GM21825 (cell line): ENCODE measurements around the gene TMEM198.

Source experiments
- ATAC-seq: cut with Tn5 transposase; IDR thresholded peaks from one replicate; pipeline ENCODE4 v1.9.1; 2021; ENCODE audit warnings: mild to moderate bottlenecking, moderate library complexity; ENCODE audit not compliant: unreplicated experiment

Gene TMEM198

DNA sequence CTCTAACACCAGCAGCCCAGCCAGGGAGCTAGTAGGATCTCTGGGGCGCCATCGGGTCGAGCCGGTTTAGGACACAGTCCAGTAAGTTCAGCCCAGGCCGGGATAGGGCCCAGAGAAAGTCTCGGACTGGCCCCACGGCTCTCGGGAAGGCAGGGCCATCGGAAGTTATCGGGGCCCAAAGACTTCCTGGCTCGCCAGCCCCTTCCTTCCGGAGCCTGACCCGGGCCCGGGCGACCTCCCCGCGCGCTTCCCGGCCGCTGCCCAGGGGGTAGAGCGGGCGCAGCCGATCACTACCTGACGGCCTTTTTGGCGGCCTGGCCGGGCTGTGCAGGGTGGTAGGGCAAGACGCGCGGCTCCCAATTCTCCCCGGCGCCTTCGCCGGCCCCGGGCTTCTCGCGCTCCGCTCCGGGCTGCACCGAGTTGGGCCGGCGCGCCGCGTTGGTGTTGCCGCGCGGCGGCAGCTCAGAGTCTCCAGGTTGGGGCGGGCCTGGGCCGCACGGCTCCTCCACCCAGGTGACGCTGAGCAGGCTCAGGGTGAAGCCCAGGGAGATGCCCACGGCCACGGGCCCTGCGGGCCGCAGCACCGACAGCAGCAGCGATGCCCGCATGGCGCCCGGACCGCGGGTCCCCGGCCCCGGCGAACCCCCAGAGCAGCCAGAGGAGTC, 765 bp upstream of the TMEM198 start:
- ATAC-seq, result peak; percentile 29

DNA sequence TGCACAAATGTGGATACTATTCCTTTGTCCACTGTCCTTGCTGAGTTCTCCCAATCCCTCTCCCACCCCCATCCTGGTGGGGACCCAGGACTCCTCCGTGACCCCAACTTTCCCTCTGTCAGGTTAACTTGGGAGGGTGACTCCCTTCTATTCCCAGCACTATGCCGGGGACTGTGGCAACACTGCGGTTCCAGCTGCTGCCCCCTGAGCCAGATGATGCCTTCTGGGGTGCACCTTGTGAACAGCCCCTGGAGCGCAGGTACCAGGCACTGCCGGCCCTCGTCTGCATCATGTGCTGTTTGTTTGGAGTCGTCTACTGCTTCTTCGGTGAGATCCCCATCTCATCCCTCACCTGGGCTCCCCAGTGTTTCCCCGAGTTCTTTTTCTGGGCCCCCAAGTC, 739 bp downstream of the TMEM198 start:
- no peak for ATAC-seq

DNA sequence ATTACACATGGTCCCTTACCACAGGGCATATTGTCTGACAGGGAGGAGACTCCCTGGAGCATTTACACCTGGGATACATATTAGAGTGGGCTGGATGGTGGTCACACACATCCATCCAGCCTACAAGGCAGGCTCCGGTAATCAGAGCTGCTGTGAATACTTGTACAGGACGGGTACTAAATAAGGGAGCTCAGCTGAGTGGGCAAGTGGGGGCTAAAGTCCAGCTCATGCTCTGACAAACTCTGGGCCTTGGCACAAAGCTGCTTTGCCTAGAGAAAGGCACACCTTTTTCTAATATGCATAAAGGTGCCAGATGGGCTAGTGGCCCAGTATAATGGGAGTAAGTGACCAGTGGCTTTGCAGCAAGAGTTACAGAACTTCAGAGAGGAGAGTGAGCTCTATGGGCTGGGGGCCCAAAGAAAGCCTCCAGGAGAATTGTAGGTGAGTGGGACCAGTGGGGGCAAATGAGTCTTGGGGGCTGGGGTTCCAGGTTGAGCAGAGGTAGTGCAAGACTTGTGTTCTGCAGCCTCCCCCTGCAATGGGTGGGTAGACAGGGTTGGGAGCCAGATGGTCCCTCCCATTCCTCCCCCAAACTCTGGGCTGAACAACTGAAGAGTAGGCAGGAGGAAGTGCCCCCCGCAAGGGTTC, 1.6 kb downstream of the TMEM198 start:
- no peak for ATAC-seq

DNA sequence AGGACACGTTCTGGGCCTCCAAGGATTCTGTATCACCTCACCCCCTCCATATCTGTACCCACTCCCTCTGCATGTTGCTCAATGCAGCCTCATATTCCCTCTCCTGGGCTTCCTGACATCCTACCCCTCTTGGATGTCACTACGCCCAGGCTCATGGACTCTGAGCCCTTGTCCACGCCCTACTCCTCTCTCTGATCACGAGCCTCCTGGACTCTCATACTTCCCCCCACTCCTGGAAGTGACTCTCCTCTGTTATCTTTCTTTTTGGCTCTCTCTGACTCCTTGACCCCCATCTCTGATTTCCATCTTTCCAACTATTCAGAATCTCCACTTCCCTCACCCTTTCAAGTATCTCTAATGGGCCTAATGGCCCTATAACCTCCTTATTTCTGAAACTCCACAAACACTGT, 2.1 kb downstream of the TMEM198 start:
- ATAC-seq, result no peak

DNA sequence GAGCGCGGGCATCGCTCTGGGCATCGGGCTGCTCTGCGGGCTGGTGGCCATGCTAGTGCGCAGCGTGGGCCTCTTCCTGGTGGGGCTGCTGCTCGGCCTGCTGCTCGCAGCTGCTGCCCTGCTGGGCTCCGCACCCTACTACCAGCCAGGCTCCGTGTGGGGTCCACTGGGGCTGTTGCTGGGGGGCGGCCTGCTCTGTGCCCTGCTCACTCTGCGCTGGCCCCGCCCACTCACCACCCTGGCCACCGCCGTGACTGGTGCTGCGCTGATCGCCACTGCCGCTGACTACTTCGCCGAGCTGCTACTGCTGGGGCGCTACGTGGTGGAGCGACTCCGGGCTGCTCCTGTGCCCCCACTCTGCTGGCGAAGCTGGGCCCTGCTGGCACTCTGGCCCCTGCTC, 3.8 kb downstream of the TMEM198 start:
- no peak for ATAC-seq

DNA sequence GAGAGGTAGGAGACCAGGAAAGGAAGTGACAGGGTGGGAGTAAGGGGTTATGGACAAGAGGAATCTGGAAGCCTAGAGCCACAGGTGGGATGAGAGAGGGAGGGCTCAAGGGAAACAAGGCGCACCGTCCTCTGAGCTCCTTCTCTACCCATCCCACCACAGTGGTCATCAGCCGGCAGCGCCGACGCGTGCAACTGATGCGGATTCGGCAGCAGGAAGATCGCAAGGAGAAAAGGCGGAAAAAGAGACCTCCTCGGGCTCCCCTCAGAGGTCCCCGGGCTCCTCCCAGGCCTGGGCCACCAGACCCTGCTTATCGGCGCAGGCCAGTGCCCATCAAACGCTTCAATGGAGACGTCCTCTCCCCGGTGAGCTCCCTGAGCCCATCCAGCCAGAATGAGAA, 5.2 kb downstream of the TMEM198 start:
- no peak for ATAC-seq

DNA sequence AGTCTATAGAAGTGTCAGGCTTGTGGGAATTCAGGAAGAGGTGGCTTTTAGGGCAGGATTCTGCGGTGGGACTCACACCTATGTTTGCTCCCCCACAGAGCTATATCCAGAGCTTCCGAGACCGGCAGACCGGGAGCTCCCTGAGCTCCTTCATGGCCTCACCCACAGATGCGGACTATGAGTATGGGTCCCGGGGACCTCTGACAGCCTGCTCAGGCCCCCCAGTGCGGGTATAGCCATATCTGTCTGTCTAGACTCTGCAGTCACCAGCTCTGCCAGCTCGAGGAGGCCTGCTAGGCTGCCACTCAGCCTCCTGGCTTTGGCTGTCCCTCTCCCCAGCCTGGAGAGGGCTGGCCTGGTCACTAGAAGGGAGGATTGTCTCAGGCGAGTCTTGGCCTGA, 5.8 kb downstream of the TMEM198 start:
- ATAC-seq, result no peak

DNA sequence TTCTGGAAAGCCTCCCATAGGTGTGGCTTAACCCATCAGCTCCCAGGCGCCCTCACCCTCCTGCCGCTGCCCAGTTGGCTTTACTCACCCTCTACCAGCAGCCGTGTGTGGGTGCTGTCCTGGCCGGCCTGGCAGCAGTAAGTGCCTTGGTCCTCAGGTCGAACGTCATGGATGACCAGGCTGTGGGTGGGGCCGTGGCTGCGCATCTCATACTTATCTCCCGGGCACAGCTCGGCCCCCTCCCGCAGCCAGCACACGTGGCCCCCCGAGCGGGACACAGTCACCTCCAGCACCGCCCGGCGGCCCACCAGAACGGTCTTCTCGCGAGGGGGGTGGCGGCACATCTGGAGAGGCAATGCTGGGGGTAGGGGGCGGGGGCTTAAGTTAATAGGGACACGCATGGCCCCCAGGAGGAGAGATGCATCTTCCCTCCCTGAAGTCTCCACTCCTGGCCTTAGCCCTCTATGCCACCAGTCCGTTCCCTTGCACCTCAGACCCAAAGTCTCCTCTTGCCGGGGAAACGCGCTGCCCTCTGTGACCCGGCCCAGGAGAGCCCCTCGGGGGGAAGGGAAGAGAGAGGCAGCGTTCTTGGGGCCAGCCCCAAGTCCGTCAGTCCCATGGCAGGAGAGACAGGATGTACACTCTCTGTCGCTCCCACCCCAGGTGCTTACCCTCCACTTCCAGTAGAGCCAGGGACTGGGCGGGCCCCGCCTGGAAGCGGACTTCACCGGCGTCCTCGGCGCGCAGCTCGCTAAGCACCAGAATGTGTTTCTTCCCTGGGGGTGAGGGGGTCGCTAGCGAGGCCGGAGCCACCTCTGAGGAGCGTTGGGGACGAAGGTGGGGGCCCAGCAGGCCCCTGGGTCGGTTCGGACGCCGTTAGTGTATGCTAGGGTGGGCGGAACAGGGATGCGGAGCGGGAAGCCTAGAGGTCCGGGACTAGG, 7.9 kb downstream of the TMEM198 start:
- peak; percentile 25 for ATAC-seq

DNA sequence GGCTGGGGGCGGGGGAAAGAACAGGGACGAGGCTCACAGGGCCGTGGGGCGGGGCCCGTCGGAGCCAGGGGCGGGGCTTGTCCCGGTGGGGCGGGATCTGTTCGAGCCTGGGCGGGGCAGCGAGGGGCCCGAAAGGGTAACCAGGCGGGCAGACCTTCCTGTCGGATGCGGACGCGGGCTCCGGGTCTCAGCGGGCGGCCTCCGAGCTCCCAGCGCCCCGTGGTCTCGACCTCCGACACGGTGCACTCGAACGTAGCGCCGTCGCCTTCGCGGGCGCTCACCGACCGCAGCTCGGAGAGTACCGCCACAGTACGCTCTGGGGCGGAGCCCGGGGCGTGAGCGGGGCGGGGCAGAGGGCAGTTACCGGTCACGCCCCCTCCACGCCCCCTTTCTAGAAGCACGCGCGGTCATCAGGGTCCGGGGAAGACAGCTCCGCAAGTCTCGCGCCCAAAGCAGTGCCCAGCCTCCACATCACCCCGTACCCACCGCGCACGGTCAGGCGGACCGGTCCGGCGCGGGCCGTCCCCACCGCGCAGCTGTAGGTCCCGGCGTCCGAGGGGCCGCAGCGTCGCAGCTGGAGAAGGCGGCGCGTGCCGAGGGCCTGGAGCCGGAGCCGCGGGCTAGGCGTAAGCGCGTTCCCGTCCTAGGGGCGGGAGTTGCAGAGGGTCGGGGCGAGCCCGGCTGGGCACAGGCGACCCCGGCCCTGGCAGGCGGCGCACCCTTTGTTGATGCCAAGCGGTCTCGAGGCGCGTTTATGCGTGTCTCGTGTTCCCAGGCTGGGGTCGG, 8.7 kb downstream of the TMEM198 start:
- peak; percentile 91 for ATAC-seq

DNA sequence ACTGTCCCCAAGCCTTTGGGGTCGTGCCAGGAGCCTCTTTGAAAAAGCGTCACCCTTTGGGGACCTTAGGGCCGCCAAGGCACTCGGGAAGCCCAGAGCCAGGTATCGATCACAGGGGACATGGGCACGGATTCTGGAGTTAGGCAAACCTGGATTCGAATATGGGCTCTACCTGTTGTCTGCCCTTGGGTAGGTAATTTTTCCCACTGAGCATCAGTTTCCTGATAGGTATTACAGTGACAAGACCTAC, 9.3 kb downstream of the TMEM198 start:
- ATAC-seq, result no peak

DNA sequence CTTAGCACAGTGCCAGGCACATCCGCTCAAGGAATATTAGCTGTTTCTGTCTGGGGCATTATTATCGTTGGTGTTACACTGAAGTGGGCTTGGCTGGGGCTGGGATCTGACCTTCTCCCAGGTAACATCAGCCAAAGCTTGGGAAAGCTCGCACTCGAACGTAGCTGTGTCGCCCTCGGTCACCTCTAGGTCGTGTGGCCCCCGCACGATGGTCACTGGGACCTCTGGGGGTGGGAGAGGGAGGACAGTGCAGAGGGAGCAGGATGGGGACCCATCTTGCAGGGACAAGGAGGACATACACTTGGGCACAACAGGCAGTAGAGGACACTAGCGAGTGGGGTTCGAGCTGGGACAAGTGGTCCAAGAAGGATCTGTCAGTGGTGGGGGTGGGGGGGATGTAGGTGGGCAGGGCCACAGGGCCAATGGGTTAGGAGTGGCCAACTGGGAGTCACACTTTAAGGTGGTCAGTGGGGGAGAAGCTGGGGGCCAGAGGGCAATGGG, 9.7 kb downstream of the TMEM198 start:
- no peak for ATAC-seq

DNA sequence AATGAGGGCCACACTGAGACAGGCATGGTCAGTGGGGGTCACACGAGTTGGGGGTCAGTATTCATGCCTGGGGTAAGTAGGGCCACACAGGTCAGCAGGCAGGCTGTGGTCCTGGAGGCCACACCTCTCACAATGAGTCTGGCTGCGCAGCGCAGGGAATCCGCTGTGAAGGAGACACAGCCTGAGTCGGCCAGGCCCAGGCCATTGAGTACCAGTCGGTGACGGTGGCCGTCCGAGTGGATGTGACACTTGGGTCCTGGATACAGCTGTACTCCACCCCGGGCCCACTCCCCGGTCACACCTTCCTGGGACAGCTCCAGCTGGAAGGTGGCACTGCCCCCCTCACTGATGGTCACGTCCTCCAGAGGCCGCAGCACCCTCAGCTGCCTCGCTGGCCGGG, 10.5 kb downstream of the TMEM198 start:
- ATAC-seq, result no peak

DNA sequence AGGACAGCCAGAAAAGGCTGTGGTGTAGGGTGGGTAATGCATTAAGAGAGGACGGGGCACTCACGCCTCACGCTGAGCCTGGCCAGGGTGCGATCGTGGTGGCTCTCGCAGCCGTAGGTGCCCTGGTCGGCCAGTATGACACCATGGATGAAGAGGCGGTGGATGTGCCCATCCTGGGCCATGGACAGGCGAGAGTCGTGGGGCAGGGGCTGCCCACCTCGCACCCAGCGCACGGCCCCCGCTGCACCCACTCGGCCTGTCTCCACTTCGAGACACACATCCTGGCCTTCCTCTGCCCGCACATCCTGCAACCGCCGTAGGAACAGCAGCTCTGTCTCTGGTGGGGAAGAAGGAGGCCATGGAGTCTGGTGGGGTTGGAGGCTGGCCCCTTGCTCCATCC, 12.1 kb downstream of the TMEM198 start:
- no peak for ATAC-seq

DNA sequence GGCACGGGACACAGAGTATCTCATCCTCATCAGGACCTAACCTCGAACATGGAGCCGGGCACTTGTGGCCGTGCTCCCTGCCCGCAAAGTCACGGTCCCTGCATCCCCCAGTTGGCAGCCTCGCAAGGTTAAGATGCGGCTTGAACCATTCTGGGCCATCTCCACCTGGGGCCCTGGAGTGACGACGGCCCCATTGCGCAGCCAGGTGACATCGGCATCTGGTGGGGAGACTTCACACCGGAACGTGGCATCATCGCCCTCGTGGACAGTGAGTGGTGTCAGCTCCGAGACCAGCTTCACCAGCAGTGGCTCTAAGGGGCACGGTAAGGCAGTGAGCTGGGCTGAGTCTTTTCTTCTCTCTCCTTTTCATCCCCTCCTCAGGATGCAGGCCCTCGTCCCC, 12.6 kb downstream of the TMEM198 start:
- ATAC-seq, result no peak

DNA sequence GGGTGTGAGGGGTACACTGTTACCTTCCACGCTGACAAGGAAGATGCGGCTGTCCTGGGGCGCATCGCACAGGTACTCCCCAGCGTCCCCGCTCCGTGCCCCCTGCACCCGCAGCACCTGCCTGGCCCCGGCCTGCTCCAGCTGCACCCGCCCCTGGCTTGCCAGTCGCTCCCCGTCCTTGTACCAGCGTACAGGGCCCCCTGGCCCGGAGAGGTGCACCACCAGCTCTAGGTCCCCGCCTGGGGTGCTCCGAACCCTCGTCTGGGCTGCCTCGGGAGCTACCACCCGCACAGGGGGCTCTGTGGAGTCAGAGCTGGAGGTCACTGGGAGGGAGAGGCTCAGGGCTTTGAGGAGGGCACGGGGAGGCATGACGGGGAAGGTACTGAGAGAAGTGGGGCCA, 13.5 kb downstream of the TMEM198 start:
- no peak for ATAC-seq

DNA sequence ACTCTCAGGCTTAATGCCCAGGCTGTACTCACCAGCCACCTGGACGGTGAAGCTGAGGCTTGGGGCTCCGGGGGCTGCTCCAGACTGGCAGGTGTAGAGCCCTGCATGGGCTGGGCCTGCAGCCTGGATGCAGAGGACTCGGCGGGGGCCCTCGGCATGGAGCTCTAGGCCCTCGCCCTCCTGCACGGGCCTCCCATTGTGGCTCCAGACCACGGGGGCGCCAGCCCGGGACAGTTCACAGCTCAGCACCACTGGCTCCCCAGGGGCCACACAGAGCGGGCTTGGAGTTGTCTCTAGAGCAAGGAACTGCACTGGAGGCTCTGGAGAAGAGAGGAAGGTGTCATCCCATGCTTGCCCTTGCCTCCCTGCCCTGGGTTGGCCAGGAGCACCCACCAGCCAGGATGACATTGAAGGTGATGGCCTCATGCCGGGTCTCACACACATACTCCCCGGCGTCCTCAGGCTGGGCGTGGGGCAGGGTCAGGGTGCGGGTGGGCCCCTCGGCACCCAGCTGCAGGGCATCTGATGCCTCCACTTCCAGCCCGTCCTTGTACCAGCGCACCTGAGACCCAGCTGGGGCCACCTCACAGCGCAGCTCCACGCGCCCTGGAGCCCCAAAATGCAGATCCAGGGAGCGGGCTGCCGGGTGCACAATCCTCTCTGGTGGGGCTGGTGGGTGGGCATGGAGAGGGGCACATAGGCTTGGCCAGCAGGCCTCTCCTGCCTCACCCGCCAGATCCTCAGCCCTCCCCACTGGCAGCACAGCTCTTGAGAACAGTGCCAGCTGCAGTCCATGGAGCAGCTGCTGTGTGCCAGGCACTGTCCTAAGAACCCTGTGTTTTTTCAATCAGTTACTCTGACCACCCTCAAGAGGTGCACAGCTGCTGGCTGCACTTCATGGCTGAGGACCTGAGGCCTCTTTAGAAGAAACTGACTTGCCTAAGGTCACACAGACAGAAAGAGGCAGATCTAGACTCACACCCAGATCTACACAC, 14.3 kb downstream of the TMEM198 start:
- ATAC-seq, result no peak

DNA sequence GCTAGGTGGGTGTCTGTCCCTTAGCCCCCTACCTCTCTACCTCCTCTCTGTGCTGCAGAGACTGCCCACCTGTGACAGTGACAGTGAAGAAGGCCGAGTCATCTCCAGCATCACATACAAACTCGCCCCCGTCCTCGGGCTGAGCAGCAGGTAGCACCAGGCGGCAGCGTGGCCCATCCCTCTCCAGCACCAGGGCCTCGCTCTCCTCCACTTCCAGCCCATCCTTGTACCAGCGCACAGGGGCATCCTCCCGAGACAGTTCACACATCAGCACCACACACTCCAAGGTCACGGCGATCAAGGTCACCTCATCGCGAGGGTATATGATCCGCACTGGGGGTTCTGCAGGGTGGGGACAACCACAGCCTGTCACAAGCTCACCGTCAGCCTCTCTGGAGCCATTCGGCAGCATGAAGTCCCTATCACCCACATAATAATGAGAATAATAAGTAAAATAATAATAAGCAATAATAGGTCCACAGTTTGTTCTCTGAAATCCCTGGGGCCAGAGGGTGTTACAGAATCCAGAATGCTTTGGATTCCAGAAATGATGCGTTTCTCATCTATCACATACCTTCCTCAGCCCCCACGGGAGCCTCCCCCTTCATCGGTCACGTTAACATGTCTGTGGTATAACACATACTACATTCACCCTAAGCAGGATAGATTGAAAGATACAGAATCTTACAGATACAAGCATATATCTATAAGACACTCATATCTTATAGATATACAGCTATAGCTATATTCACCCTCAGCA, 15.5 kb downstream of the TMEM198 start:
- no peak for ATAC-seq

DNA sequence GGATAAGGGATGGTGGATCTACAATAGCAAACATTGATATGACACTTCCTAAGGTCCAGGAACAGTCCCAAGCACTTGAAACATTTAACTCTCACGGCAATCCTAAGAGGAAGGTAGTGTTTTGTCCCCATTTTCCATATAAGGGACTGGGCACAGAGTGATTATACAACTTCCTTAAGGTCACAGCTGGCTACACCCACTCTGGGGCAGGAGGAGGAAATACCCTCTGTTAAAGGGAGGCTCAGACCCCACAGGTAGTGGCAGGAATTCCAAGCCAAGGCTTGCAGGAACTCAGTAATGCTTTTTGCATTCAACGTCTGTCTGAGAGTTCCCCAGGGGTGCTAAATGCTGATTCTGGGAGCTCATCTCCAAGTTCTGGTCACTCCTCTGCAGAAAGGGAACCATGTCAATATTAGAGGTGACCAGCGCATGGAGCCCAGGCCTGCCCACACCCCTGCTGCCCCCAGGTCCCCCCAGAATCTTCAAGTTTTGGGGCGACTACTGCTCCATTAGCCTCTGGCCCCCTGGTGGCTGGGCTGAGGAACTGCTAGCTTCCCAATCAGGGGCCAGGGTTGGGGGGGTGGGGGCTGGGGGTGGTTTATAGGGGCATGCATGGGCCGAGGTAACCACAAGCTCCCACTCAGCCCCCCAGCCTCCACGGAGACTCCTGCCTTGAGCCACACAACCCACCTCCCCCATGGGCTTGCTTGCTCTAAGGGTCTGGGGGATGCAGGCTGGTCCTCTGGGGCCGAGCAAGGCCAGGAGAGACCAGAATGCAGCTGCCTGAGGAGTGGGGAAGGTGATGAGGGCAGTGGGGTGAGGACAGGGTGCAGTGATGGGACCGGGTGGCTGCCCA, 16.4 kb downstream of the TMEM198 start:
- ATAC-seq, result no peak

DNA sequence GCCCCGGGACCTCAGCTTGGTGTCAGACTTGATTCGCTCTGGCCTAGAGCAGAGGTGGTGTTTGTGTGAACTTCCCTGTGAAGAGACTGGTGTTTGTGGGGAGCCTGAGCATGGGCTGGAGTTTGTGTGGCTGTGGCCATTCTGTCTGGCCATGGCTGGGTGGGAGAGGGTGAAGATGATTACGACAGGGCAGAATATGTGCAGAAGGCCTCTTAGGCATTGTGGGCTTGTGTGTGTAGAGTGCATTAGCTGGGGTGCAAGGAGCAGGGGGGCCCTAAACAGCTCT, 17.0 kb downstream of the TMEM198 start:
- ATAC-seq, result no peak
